Cardiac muscle cell (in vitro differentiated cells and primary cell): ENCODE results near the gene SH2D3A. TPM values are rescaled to one million over a fixed set of nuclear protein-coding genes. Genes with fewer than 3 reads are reported as not detected.

Experiments
- DNase-seq, 2 donors: peaks; one replicate each; pipeline versions ENCODE4 v3.0.0 to v3.0.0-alpha.2; 2010 to 2017; ENCODE audit warnings: low read depth in 1 of 2, low spot score in 1 of 2
- H3K27ac ChIP-seq: fragments of 200-600 bp; sonication (generic); 2 replicates; pipeline ENCODE4 v1.5.1; 2016
- H3K27me3 ChIP-seq: fragments of 200-600 bp; sonication (generic); 2 replicates; pipeline ENCODE4 v1.6.0; 2016; ENCODE audit warnings: control low read depth
- H3K36me3 ChIP-seq: fragments of 200-600 bp; sonication (generic); 2 replicates; pipeline ENCODE4 v1.5.1; 2016; ENCODE audit warnings: control low read depth
- H3K4me1 ChIP-seq: fragments of 200-600 bp; sonication (generic); 2 replicates; pipeline ENCODE4 v1.8.1; 2017; ENCODE audit warnings: low read depth, mild to moderate bottlenecking, mixed run types
- H3K4me3 ChIP-seq: fragments of 200-600 bp; sonication (generic); 2 replicates; pipeline ENCODE4 v1.5.1; 2016; ENCODE audit warnings: mild to moderate bottlenecking
- H3K9me3 ChIP-seq: fragments of 200-600 bp; sonication (generic); 2 replicates; pipeline ENCODE4 v1.5.1; 2017; ENCODE audit warnings: low read depth, mild to moderate bottlenecking, control low read depth
- polyA plus RNA-seq: library from polyadenylated mRNA; unstranded; fragments of >200 nt; fragmentation: Nextera tagmentation; extraction: Ambion mirVana; gene quantifications from 2 replicates; pipeline ENCODE4 v1.2.1, GENCODE V29; 2016
- total RNA-seq: library from RNA; depleted of rRNA; stranded (reverse); fragments of >200 nt; gene quantifications from 2 replicates; pipeline ENCODE4 v1.2.3, GENCODE V29; 2016
- TF ChIP-seq, protein P1 (sequence below): IDR thresholded peaks from 2 replicates; pipeline ENCODE4 v1.5.1; 2012; ENCODE audit warnings: low read depth, mild to moderate bottlenecking, low read length

SH2D3A gene
- total and polyA plus RNA-seq, 2 experiments from 2014 or later, result 1.6 to 1.7 TPM

DNA sequence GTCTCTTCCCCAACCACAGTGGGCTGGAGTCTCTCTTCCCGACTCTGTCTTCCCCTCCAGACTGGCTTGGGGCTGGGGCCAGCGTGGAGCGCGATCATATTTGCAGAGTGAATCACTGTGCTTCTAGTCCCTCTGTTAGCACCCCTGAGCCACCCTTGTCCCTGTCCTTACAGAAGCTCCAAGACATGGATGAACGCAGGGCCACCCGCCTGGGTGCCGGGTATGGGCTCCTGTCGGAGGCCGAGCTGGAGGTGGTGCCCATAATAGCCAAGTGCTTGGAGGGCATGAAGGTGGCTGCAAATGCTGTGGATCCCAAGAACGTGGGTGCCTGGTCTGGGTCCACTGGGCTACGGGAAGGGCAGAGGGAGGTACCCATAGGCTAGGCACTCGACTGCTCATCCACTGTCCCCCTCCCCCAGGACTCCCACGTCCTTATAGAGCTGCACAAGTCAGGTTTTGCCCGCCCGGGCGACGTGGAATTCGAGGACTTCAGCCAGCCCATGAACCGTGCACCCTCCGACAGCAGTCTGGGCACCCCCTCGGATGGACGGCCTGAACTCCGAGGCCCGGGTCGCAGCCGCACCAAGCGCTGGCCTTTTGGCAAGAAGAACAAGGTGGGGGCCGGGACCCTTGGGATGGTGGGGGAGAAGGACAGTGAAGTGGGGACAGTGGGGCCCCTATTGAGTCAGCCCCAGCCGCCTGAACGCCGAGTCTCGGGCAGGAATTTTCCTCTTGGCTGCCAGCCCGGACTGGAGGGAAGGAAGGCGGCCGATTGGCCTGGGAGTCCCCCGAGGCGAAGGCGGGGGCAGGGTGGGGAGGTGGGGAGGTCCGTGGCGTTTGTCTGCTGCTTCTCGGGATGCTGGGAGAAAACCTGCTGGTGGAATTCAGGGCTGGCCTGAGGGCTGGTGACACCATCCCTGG, 22.6 kb downstream of the SH2D3A start:
- DNase-seq, result peak; percentile 84 to 95

GRCh38 chr19:6743714-6744380, 23.4 kb downstream of the SH2D3A start:
- peak overlapping the region; percentile 89 for H3K27ac ChIP-seq
- H3K4me3 ChIP-seq, result no peak overlapping the region
- TF ChIP-seq, protein P1, sequence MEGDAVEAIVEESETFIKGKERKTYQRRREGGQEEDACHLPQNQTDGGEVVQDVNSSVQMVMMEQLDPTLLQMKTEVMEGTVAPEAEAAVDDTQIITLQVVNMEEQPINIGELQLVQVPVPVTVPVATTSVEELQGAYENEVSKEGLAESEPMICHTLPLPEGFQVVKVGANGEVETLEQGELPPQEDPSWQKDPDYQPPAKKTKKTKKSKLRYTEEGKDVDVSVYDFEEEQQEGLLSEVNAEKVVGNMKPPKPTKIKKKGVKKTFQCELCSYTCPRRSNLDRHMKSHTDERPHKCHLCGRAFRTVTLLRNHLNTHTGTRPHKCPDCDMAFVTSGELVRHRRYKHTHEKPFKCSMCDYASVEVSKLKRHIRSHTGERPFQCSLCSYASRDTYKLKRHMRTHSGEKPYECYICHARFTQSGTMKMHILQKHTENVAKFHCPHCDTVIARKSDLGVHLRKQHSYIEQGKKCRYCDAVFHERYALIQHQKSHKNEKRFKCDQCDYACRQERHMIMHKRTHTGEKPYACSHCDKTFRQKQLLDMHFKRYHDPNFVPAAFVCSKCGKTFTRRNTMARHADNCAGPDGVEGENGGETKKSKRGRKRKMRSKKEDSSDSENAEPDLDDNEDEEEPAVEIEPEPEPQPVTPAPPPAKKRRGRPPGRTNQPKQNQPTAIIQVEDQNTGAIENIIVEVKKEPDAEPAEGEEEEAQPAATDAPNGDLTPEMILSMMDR, result no peak
- peaks cover 23% of the 10 kb centered on the region for H3K4me1 ChIP-seq
- DNase-seq, result no peak
- no peaks in the 10 kb centered on the region for H3K27me3 ChIP-seq
- H3K9me3 ChIP-seq, result no peaks in the 10 kb centered on the region
- peaks cover 23% of the 10 kb centered on the region for H3K36me3 ChIP-seq

More for the DNA sequence above, 22.6 kb downstream of the SH2D3A start:
- Histone ChIP-seq H3K27me3 (no peaks in the 10 kb centered on the region), H3K9me3 (no peaks in the 10 kb centered on the region), H3K36me3 (peaks cover 31% of the 10 kb centered on the region), H3K4me1 (peaks cover 20% of the 10 kb centered on the region), H3K4me3 (no peak overlapping the region), H3K27ac (peak overlapping the region; percentile 89)
- TF ChIP-seq, protein P1, result no peak

DNA sequence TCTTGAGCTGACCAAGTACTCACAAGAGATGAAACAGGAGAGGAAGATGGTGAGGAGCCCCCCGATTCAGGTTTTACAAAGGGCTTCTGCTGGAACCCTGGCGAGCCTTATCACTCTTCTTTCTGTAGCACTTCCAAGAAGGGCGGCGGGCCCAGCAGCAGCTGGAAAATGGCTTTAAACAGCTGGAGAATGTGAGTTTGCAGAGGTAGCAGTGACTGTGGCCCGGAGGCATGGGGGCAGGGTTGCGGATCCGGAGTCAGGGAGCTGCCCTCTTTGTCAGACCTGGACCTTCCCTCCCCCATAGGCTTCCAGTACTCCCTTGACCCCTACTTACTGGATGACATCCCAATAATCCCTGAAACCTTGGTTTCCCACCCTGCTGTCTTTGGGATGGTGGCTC, 24.2 kb downstream of the SH2D3A start:
- no peak for DNase-seq
- Histone ChIP-seq H3K27me3 (no peaks in the 10 kb centered on the region), H3K4me3 (no peak overlapping the region), H3K9me3 (no peaks in the 10 kb centered on the region), H3K27ac (peak overlapping the region; percentile 89), H3K36me3 (peaks cover 15% of the 10 kb centered on the region), H3K4me1 (peaks cover 26% of the 10 kb centered on the region)
- TF ChIP-seq, protein P1, result no peak

GRCh38 chr19:6740589-6741343, 26.5 kb downstream of the SH2D3A start:
- Histone ChIP-seq H3K9me3 (no peaks in the 10 kb centered on the region), H3K4me1 (peaks cover 31% of the 10 kb centered on the region), H3K36me3 (peaks cover 4% of the 10 kb centered on the region), H3K27ac (peak overlapping the region; percentile 67), H3K4me3 (peak overlapping the region; percentile 72), H3K27me3 (no peaks in the 10 kb centered on the region)
- TF ChIP-seq, protein P1, result no peak
- DNase-seq, result peak; percentile 53 to 58

- TF ChIP-seq, protein P1, result no peak
- H3K4me3 ChIP-seq, result peak overlapping the region; percentile 72
- peak in 1 of 2 donors; percentile 75 for DNase-seq
- H3K36me3 ChIP-seq, result no peaks in the 10 kb centered on the region
- peaks cover 26% of the 10 kb centered on the region for H3K4me1 ChIP-seq
- no peaks in the 10 kb centered on the region for H3K9me3 ChIP-seq
- peak overlapping the region; percentile 67 for H3K27ac ChIP-seq
- no peaks in the 10 kb centered on the region for H3K27me3 ChIP-seq
Observed at GRCh38 chr19:6739883-6740588, 27.2 kb downstream of the SH2D3A start.
